Stimulated activated CD8-positive, alpha-beta memory T cell treated with anti-CD3 and anti-CD28 coated beads, Interleukin-2, amount 100 ng/mL, for 48 hours (primary cell): ENCODE results near the gene LCLAT1.

Source experiments
- DNase-seq, 2 donors: peaks; one replicate each; pipeline ENCODE4 v3.0.0-alpha.2; 2020; ENCODE audit warnings: low read depth in 2 of 2

Gene LCLAT1

GRCh38 chr2:30692829-30693275 lies 245.8 kb downstream of the LCLAT1 start:
- DNase-seq = no peak
